IPS DF 6.9 (cell line): ENCODE measurements around the gene DNAJC1.

Source experiments
- DNase-seq: peaks from one replicate; pipeline ENCODE4 v3.0.0-alpha.2; 2013; ENCODE audit warnings: low read depth, low spot score
- H3K27ac ChIP-seq: one replicate; pipeline ENCODE4 v1.5.1; 2013; ENCODE audit warnings: low read length, control low read depth
- H3K27me3 ChIP-seq: 2 replicates; pipeline ENCODE4 v1.6.1; 2013; ENCODE audit warnings: mild to moderate bottlenecking, low read length; ENCODE audit not compliant: control insufficient read depth, insufficient read depth
- H3K36me3 ChIP-seq: 2 replicates; pipeline ENCODE4 v1.6.1; 2013; ENCODE audit warnings: low read length; ENCODE audit not compliant: control insufficient read depth, insufficient read depth
- H3K4me1 ChIP-seq: 2 replicates; pipeline ENCODE4 v1.6.1; 2013; ENCODE audit warnings: low read length; ENCODE audit not compliant: control insufficient read depth, insufficient read depth
- H3K4me3 ChIP-seq: 2 replicates; pipeline ENCODE4 v1.5.1; 2013; ENCODE audit warnings: mild to moderate bottlenecking, low read length
- H3K9me3 ChIP-seq: 2 replicates; pipeline ENCODE4 v1.6.1; 2013; ENCODE audit warnings: low read length, inconsistent platforms; ENCODE audit not compliant: control insufficient read depth, insufficient read depth
- WGBS: extraction: QIAGEN DNeasy Blood & Tissue Kit; methylation state at CpG from one replicate; pipeline ENCODE4 v1.1.7; 2013; ENCODE audit warnings: mixed read lengths, missing lambda C conversion rate; ENCODE audit not compliant: insufficient read length, insufficient coverage; 5-methylcytosine and 5-hydroxymethylcytosine counted together

DNAJC1 gene

GRCh38 chr10:21733710-21734109 is 269.8 kb downstream of the DNAJC1 start:
- DNase-seq: no peak
- no peak overlapping the region for H3K4me3 ChIP-seq
- H3K27me3 ChIP-seq: no peaks in the 10 kb centered on the region
- no peaks in the 10 kb centered on the region for H3K9me3 ChIP-seq
- H3K27ac ChIP-seq: no peak overlapping the region
- peaks cover 11% of the 10 kb centered on the region; the same call in 1 of the 2 replicates for H3K36me3 ChIP-seq
- H3K4me1 ChIP-seq: no peaks in the 10 kb centered on the region
- no CpG with 5 or more reads among the region's 6 CpGs for WGBS

GRCh38 chr10:21732067-21732772 is 271.3 kb downstream of the DNAJC1 start:
- H3K4me1 ChIP-seq: no peaks in the 10 kb centered on the region
- DNase-seq: peak; percentile 83
- no peaks in the 10 kb centered on the region for H3K27me3 ChIP-seq
- H3K27ac ChIP-seq: no peak overlapping the region
- H3K4me3 ChIP-seq: no peak overlapping the region
- WGBS: no CpG with 5 or more reads among the region's 10 CpGs
- peaks cover 8% of the 10 kb centered on the region; the same call in 1 of the 2 replicates for H3K36me3 ChIP-seq
- no peaks in the 10 kb centered on the region for H3K9me3 ChIP-seq

- H3K36me3 ChIP-seq: peaks cover under 1% of the 10 kb centered on the region; the same call in 1 of the 2 replicates
- H3K4me3 ChIP-seq: no peak overlapping the region
- no peak for DNase-seq
- no peak overlapping the region for H3K27ac ChIP-seq
- no peaks in the 10 kb centered on the region for H3K27me3 ChIP-seq
- no peaks in the 10 kb centered on the region for H3K9me3 ChIP-seq
- no CpG with 5 or more reads among the region's 3 CpGs for WGBS
- 0 out of 2 replicates have a peak, but pooled peaks cover 3% of the 10 kb centered on the region for H3K4me1 ChIP-seq
Observed at GRCh38 chr10:21728618-21729017, 274.9 kb downstream of the DNAJC1 start.

- no CpG with 5 or more reads among the region's 13 CpGs for WGBS
- no peaks in the 10 kb centered on the region; the same call in 1 of the 2 replicates for H3K36me3 ChIP-seq
Observed at GRCh38 chr10:21727452-21728168, 275.9 kb downstream of the DNAJC1 start.

GRCh38 chr10:21726601-21727225 is 276.8 kb downstream of the DNAJC1 start:
- no peaks in the 10 kb centered on the region for H3K9me3 ChIP-seq

More at GRCh38 chr10:21727452-21728168, 275.9 kb downstream of the DNAJC1 start:
- Histone ChIP-seq H3K27me3 (no peaks in the 10 kb centered on the region), H3K9me3 (no peaks in the 10 kb centered on the region), H3K27ac (no peak overlapping the region), H3K4me1 (0 out of 2 replicates have a peak, but pooled peaks cover 3% of the 10 kb centered on the region), H3K4me3 (no peak overlapping the region)
- no peak for DNase-seq

GRCh38 chr10:21724687-21725367 is 278.7 kb downstream of the DNAJC1 start:
- no peak for DNase-seq
- WGBS: no CpG with 5 or more reads among the region's 4 CpGs
- Histone ChIP-seq H3K4me1 (peaks cover 3% of the 10 kb centered on the region; the same call in 1 of the 2 replicates), H3K4me3 (no peak overlapping the region), H3K27ac (no peak overlapping the region), H3K27me3 (no peaks in the 10 kb centered on the region), H3K36me3 (no peaks in the 10 kb centered on the region; the same call in 1 of the 2 replicates), H3K9me3 (no peaks in the 10 kb centered on the region)

More at GRCh38 chr10:21726601-21727225, 276.8 kb downstream of the DNAJC1 start:
- Histone ChIP-seq H3K4me1 (0 out of 2 replicates have a peak, but pooled peaks cover 3% of the 10 kb centered on the region), H3K36me3 (no peaks in the 10 kb centered on the region; the same call in 1 of the 2 replicates), H3K27ac (no peak overlapping the region), H3K4me3 (no peak overlapping the region), H3K27me3 (no peaks in the 10 kb centered on the region)
- WGBS: no CpG with 5 or more reads among the region's 3 CpGs
- DNase-seq: no peak

GRCh38 chr10:21724020-21724589 is 279.4 kb downstream of the DNAJC1 start:
- Histone ChIP-seq H3K9me3 (no peaks in the 10 kb centered on the region), H3K36me3 (no peaks in the 10 kb centered on the region; the same call in 1 of the 2 replicates), H3K4me1 (peaks cover 3% of the 10 kb centered on the region; the same call in 1 of the 2 replicates), H3K27me3 (no peaks in the 10 kb centered on the region), H3K27ac (no peak overlapping the region), H3K4me3 (no peak overlapping the region)
- WGBS: no CpG with 5 or more reads among the region's 7 CpGs
- DNase-seq: no peak

GRCh38 chr10:21722209-21722608 is 281.3 kb downstream of the DNAJC1 start:
- Histone ChIP-seq H3K4me1 (peaks cover 3% of the 10 kb centered on the region; the same call in 1 of the 2 replicates), H3K36me3 (no peaks in the 10 kb centered on the region; the same call in 1 of the 2 replicates), H3K27me3 (no peaks in the 10 kb centered on the region), H3K27ac (no peak overlapping the region), H3K9me3 (no peaks in the 10 kb centered on the region), H3K4me3 (no peak overlapping the region)
- no peak for DNase-seq
- no CpG with 5 or more reads among the region's 2 CpGs for WGBS

- H3K4me1 ChIP-seq: peaks cover 1% of the 10 kb centered on the region; the same call in 1 of the 2 replicates
- H3K27me3 ChIP-seq: no peaks in the 10 kb centered on the region
- no peak overlapping the region for H3K4me3 ChIP-seq
- H3K27ac ChIP-seq: no peak overlapping the region
- H3K9me3 ChIP-seq: no peaks in the 10 kb centered on the region
- 100% methylated on average over 1 of the region's 6 CpGs for WGBS
- no peaks in the 10 kb centered on the region for H3K36me3 ChIP-seq
- DNase-seq: no peak
Observed at GRCh38 chr10:21721000-21721665, 282.4 kb downstream of the DNAJC1 start.
